HCT116 (cell line): ENCODE measurements around the gene HIGD1C.

ENCODE experiments used
- ELF1 ChIP-seq: IDR thresholded peaks from 2 replicates; pipeline ENCODE4 v1.6.1; 2012; ENCODE audit warnings: low read depth, borderline replicate concordance
- EZH2 ChIP-seq: fragments of 200-600 bp; sonication (generic); IDR thresholded peaks from 2 replicates; pipeline ENCODE4 v1.6.1; 2017; ENCODE audit warnings: antibody characterized with exemption, mixed run types
- EZH2phosphoT487 ChIP-seq: fragments of 200-600 bp; IDR thresholded peaks from 2 replicates; pipeline ENCODE4 v1.6.1; 2018; ENCODE audit warnings: antibody characterized with exemption, borderline replicate concordance
- POLR2A ChIP-seq: IDR thresholded peaks from 2 replicates; pipeline ENCODE4 v1.7.0; 2011; ENCODE audit warnings: borderline replicate concordance; ENCODE audit not compliant: insufficient read depth, insufficient read length; ENCODE audit errors: extremely low read depth
- POLR2AphosphoS5 ChIP-seq: IDR thresholded peaks from 2 replicates; pipeline ENCODE4 v1.6.1; 2011; ENCODE audit warnings: mild to moderate bottlenecking, low read depth, low read length, moderate library complexity
- RAD21 ChIP-seq: IDR thresholded peaks from 2 replicates; pipeline ENCODE4 v1.6.1; 2012; ENCODE audit warnings: low read depth, mild to moderate bottlenecking
- SIN3A ChIP-seq: IDR thresholded peaks from 2 replicates; pipeline ENCODE4 v1.6.1; 2012; ENCODE audit warnings: low read depth
- SRF ChIP-seq: IDR thresholded peaks from 2 replicates; pipeline ENCODE4 v1.6.1; 2012; ENCODE audit warnings: low read depth
- YY1 ChIP-seq: IDR thresholded peaks from 2 replicates; pipeline ENCODE4 v1.6.1; 2011; ENCODE audit warnings: low read length, low read depth, moderate library complexity, mild to moderate bottlenecking; ENCODE audit not compliant: insufficient replicate concordance; ENCODE audit errors: extremely low read depth
- ZNF274 ChIP-seq: fragments of 200-500 bp; sonication (Bioruptor generic); IDR thresholded peaks from 2 replicates; pipeline ENCODE4 v1.6.1; 2014; ENCODE audit warnings: mild to moderate bottlenecking, low read depth, low read length, inconsistent platforms
- TF ChIP-seq, protein P1 (sequence below), 3 experiments: fragments of 200-600 bp in 1 of 3; sonication (generic) in 1 of 3; IDR thresholded peaks in 2 of 3; conservative IDR thresholded peaks in 1 of 3; 2 replicates each; pipeline ENCODE4 v1.5.1; 2012 to 2017; ENCODE audit warnings: low read depth in 2 of 3, low read length in 2 of 3, antibody characterized with exemption in 1 of 3, borderline replicate concordance in 1 of 3, control low read depth in 1 of 3, mild to moderate bottlenecking in 1 of 3, mixed read lengths in 1 of 3, mixed run types in 1 of 3, moderate library complexity in 1 of 3; ENCODE audit not compliant: insufficient read depth in 1 of 3
- TF ChIP-seq, protein P2 (sequence below): IDR thresholded peaks from 2 replicates; pipeline ENCODE4 v1.6.1; 2012; ENCODE audit warnings: low read depth

DNA sequence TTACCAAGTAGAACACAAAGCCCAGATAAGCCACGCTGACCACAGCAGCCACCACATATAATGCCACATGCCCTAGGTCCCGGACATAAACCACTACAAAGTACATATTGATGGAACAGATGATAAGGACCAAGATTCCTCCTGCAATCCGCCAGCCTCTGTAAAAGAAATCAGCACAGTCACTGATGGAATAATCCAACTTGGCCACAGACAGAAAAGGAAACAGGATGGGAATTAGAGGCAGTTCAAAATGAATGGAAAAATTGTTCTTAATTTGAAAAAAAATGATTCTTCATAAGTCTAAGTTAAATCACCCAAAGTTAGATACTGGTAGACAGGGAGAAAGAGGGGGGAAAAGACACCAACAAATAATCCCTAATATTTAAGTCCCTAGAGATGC is 38.4 kb downstream of the HIGD1C start:
- TF ChIP-seq EZH2 (no peak), EZH2phosphoT487 (no peak), POLR2A (no peak), RAD21 (no peak), POLR2AphosphoS5 (no peak), ZNF274 (no peak), ELF1 (no peak), SRF (no peak), YY1 (no peak), SIN3A (no peak)
- TF ChIP-seq, protein P1, sequence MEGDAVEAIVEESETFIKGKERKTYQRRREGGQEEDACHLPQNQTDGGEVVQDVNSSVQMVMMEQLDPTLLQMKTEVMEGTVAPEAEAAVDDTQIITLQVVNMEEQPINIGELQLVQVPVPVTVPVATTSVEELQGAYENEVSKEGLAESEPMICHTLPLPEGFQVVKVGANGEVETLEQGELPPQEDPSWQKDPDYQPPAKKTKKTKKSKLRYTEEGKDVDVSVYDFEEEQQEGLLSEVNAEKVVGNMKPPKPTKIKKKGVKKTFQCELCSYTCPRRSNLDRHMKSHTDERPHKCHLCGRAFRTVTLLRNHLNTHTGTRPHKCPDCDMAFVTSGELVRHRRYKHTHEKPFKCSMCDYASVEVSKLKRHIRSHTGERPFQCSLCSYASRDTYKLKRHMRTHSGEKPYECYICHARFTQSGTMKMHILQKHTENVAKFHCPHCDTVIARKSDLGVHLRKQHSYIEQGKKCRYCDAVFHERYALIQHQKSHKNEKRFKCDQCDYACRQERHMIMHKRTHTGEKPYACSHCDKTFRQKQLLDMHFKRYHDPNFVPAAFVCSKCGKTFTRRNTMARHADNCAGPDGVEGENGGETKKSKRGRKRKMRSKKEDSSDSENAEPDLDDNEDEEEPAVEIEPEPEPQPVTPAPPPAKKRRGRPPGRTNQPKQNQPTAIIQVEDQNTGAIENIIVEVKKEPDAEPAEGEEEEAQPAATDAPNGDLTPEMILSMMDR (IDR thresholded peaks at IDR 0.05 in 2 of 3, conservative IDR thresholded peaks at IDR 0.05 in 1 of 3; ENCODE audit: borderline replicate concordance in 1 of 3, insufficient read depth in 1 of 3, low read depth in 2 of 3, low read length in 2 of 3), result no peak
- TF ChIP-seq, protein P2, sequence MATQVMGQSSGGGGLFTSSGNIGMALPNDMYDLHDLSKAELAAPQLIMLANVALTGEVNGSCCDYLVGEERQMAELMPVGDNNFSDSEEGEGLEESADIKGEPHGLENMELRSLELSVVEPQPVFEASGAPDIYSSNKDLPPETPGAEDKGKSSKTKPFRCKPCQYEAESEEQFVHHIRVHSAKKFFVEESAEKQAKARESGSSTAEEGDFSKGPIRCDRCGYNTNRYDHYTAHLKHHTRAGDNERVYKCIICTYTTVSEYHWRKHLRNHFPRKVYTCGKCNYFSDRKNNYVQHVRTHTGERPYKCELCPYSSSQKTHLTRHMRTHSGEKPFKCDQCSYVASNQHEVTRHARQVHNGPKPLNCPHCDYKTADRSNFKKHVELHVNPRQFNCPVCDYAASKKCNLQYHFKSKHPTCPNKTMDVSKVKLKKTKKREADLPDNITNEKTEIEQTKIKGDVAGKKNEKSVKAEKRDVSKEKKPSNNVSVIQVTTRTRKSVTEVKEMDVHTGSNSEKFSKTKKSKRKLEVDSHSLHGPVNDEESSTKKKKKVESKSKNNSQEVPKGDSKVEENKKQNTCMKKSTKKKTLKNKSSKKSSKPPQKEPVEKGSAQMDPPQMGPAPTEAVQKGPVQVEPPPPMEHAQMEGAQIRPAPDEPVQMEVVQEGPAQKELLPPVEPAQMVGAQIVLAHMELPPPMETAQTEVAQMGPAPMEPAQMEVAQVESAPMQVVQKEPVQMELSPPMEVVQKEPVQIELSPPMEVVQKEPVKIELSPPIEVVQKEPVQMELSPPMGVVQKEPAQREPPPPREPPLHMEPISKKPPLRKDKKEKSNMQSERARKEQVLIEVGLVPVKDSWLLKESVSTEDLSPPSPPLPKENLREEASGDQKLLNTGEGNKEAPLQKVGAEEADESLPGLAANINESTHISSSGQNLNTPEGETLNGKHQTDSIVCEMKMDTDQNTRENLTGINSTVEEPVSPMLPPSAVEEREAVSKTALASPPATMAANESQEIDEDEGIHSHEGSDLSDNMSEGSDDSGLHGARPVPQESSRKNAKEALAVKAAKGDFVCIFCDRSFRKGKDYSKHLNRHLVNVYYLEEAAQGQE, result no peak
